Activated CD4-positive, alpha-beta T cell treated with anti-CD3 and anti-CD28 coated beads, Interleukin-2, Interleukin-4, amounts not matched to agents 100 ng/mL and 50 ng/mL, durations not matched to agents 16 hours and 8 hours (primary cell): ENCODE measurements around the gene OLFML2A.

Source experiments
- DNase-seq: peaks from one replicate; pipeline ENCODE4 v3.0.0-alpha.2; 2020; ENCODE audit warnings: low spot score

Gene OLFML2A

DNA sequence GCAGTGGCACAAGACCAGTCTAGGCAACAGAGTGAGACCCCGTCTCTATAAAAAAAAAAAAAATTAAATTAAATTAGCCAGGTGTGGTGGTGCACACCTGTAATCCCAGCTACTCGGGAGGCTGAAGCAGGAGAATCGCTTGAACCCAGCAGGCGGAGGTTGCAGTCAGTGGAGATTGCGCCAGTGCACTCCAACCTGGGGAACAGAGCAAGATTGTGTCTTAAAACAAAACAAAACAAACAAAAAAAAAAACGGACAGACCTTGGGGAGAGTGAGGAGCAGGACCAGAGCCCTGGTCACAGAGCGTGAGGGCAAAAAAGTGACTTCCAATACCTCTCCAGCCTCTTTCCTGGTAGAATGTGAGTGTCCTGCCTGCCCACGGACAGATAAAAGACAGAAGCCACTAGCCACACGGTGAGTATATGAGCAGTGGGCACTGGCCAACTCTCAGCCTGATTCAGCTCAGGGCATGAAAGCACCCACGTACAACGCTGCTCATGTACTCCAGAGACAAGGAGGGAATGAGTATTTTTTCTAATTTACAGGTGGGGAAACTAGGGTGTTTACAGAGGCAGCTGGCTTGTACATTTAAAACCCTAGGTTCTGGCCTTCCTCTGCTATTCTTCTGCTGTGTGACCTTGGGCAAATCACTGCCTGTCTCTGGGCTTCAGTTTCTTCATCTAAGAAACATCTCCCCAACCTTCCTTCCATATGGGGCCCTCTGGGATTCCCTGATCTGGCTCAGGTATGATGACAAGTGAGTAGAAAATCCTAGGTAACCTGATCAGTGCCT, 1.8 kb downstream of the OLFML2A start:
- no peak for DNase-seq

DNA sequence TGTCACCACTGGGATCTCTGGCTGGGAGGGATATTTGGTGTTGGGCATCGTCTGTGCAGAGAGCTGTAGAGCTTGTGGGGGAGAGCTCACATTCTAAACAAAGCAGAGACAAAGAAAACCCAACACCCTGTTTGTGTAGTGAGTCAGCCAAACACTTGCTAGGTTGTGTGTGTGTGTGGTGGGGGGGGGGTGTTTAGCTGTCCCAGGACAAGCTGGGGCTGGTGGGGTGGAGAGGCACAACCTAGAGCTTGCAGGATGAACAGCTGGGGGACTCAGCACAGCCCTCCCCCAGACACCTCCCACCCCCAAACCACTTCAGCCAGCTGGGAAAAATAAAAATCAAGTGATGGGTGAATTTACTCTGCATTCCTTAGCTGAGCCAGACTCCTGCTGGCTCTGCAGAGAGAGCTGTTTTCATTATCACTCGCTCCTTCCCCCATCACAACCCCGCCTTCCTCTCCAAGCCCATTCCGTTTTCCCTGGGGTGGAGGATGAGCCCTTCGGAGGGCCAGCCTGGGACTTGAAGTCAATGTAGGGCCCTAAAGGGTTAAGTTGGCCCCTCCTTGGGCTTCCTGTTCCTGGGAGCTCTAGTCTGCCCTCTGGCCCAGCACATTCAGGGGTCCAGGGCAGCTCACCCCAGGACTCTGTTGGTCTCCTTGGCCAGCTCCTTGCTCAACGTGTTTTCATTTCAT, 2.6 kb downstream of the OLFML2A start:
- DNase-seq: no peak

DNA sequence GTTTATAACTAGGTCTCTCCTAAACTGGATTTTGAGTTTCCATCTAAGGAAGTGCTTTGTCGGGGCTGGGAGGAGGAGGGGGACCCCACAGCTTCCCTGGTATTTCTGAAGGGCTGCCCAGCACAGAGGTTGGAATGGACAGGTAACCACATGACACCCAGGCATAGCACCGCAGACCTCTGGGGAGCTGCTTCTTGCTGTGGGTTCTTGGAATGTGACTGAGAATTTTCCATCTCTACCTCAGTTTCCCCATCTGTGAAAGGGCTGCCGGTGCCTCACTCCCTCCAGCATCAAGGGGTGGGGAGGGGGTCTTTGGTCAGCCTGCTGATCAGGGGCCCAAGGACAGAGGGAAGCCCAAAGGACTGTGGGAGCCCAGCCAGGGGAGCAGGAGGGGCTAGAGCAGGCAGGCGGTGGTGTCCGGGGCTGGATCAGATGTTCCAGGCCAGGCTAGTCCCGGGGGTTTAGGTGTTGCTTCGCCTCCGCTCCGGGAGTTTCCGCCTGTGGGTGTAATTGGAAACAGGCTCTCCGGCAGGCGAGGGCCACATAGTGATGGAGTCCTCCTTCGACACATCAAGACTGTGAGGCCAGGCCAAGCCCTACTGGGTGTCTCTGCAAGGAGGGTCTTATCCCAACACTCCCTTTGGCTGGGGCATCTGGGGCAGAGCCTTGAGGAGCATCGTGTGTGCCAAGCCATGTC, 3.3 kb downstream of the OLFML2A start:
- no peak for DNase-seq

DNA sequence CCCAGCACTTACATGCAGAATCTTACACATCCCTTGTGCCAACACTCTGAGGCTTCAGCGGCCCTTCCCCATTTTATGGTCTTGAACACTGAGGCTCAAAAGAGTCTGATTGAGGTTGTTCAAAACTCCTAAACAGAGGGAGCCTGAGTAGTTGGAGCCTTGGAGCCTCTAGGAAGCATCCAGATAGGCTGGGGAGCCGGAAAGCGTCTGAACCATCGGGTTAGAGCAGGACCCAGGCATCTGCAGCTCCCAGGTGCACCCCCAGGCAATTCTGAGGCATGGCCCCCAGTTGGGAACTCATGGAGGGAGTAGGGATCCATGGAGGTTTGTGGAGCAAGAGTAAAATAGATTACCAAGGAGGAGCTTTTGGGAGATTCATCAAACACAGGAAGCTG, 3.8 kb downstream of the OLFML2A start:
- no peak for DNase-seq

DNA sequence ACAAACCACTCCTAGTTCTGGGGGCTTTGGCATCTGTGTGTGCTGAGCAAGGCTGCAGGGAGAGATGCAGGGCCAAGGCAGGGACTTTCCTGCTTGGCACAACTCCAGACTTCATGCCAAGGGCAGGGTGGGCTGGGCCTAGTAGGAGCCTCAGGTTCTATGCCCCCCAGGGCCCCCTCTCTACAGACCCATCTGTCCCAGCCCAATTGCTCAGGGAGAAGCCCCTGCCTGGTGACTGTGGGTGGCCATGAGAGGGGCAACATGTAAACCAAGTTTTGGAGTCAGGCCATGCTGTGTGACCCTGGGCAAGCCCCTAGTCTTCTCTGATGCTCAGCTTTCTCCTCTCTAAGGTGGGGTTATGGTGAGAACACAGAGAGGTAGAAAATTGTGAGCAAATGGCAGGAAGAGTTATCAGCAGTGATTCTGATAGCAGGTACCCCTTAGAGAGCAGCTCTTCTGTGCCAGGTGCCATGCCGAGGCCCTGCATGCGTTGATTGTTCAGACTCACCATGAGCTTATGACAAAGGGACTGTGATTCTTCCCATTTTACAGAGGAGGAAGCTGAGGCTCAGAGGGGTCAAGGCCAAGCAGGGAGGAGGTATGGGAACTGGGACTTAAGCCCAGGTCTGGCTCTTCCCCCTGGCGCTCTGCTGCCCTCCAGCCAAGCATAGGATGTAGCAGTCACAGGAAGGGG, 5.2 kb downstream of the OLFML2A start:
- no peak for DNase-seq

DNA sequence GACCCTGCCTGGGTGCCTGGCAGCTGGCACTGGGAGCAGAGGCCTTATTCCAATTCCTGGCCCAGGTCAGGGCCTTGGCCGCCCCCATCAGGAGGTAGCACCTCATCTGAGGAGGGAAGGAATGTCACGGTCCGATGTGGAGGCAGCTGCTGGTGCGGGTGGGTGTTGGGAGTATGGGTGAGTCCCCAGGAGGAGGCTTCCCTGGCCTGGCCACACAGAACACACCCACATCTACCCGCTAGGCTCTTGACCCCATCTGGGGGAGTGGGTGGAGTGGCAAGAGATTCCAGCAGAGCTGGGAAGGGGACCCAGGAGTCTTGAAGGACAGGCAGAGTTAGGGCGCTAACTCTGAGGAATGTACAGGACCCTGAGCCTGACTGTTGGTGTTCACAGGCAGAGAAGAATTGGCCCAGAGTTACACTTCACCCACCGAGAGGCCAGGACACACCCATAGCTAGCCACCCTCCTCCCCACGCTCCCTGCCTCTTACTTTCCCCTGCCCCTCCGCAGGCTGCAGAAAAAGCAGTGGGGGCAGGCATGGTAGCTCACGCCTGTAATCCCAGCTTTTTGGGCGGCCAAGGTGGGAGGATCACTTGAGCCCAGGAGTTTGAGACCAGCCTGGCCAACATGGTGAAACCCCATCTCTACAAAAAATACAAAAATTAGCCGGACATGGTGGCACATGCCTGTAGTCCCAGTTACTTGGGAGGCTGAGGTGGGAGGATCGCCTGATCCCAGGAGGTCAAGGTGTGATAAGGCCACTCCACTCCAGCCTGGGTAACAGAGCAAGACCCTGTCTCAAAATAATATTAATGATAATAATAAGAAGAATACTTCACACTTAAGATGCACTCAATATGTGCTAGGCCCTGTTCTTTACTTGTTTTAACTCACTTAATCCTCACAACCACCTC, 6.0 kb downstream of the OLFML2A start:
- no peak for DNase-seq

DNA sequence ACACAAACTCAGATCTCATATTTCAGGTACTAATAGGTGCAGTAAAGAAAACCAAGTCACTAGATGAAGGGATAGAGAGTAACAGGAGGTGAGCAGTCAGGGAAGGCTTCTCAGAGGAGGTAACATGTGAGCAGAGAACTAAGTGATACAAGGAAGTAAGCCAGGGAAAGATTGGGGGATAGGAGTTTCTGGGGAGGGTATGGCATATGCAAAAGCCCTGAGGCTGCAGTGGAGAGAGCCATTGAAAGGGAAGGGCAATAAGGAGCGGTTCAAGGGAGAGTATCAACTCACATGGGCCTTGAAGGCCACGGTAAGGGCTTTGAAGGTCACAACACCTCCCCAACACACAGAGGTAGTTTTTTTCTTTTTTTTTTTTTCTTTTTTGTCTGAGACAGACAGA, 6.9 kb downstream of the OLFML2A start:
- no peak for DNase-seq

DNA sequence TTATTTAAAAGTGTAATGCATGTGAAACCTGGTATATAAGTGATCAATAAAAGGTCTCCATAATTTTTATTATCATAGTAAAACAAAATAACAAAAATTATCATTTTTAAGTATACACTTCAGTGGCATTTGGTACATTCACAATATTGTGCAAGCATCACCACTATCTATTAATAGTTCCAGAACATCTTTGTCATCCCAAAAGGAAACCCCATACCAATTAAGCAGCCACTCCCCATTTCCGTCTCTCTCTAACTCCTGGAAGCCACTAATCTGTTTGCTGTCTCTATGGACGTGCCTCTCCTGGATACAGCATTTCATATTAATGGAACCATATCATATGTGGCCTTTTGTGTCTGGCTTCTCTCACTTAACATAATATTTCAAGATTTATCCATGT, 7.6 kb downstream of the OLFML2A start:
- no peak for DNase-seq

DNA sequence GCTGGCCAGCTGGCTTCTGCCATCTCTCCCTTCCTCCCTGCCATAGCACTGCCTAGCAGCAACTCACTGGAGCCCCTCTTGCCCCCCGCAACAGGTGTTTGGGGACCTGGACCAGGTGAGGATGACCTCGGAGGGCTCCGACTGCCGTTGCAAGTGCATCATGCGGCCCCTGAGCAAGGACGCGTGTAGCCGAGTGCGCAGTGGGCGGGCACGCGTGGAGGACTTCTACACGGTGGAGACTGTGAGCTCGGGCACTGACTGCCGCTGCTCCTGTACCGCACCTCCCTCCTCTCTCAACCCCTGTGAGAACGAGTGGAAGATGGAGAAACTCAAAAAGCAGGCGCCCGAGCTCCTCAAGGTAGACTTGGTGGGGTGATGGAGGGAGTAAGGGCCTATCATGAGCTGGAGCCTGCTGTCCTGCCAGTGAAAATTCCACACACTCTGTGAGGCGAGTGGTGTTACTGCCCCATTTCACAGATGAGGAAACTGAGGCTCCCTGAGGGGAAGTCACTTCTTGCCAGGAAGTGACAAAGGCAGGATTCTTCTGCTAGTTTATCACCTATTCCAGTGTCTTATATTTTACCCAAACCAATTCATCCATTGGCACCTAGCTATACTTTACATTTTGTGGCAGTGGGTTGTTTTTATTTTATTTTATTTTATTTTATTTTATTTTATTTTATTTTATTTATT, 10.1 kb downstream of the OLFML2A start:
- no peak for DNase-seq

DNA sequence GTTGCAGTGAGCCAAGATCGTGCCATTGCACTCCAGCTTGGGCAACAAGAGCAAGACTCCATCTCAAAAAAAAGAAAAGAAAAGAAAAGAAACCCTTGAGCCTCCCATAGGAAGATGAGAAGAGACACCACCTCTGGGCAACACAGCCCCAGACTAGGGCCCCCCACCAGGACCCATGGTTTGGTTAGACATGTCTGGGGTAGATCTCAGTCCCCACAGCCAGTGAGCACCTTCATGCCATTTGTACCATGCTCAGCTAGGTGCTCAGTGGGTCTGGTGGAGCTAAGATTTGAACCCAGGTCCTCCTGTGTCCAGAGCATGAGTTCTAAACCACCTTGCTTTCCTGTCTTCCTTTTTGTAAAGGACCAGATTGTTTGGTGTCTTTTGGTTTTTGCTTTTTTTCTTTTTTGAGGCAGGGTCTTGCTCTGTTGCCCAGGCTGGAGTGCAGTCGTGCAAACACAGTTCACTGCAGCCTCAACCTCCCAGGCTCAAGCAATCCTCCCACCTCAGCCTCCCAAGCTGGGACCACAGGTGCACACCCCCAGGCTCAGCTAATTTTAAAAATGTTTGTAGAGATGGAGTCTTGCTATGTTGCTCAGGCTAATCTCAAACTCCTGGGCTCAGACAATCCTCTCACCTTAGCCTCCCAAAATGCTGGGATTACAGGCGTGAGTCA, 11.7 kb downstream of the OLFML2A start:
- DNase-seq: no peak

DNA sequence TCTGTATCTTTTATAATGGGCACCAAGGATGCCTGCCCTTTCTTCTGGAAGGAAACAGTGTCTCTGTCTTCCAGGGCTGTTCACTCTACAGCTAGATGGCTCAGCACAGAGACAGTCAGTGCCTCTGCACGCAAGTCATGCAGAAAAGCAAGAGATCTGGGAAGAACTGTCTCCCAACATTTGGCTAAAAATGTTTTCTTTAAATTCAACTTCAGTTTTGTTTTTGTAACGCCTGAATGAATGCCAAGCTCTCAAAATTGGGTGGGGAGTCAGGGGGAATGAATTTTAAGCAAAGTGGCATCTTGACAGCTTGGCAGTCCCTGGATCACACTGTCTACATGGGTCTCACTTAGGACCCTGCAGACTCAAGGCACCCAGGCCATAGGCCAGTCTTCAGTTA, 12.6 kb downstream of the OLFML2A start:
- DNase-seq: no peak

DNA sequence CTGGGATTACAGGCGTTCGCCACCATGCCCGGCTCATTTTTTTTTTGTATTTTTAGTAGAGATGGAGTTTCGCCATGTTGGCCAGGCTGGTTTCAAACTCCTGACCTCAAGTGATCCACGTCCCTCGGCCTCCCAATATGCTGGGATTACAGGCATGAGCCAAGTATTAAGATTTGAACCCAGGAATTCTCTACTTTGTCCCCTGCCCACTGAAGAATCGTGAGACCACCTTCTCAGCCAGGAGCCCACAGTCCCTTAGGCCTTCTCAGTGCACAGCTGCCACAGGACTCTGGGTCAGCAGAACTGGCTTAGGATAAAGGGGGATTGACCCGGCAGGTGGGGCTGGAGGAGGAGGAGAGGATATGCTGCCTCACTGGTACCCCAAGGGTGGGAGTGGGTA, 13.4 kb downstream of the OLFML2A start:
- no peak for DNase-seq

DNA sequence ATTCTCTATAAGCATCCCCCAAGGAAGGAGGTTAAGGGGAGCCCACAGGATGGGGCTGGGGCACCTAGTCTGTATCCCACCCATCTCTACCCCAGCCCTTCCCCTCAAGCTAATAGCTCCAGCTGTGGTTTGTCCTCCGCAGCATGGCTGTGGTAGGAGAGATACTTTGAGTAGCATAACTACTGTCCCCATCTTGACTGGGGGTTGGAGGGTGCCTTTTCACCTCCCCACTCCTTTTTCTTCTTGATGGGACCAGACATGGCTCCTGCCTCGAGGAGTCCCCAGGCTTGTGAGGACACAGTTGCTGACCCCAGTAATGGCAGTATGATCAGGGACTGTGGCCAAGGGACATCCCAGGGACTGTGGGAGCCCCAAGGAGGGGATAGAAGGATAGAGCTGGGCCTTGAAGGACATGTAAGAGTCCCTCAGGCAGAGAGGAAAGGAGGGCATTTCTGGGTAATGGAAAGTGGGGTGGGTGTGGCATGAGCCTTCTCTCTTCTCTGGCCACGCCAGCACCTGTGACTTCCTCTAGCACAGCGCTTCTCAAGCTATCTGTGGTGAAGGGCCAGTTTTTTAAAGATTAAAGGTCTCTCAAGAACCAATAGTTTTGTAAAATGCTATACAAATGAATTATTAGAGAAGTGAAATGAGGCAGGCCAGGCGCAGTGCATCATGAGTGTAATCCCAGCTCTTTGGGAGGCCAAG, 14.0 kb downstream of the OLFML2A start:
- DNase-seq: no peak

DNA sequence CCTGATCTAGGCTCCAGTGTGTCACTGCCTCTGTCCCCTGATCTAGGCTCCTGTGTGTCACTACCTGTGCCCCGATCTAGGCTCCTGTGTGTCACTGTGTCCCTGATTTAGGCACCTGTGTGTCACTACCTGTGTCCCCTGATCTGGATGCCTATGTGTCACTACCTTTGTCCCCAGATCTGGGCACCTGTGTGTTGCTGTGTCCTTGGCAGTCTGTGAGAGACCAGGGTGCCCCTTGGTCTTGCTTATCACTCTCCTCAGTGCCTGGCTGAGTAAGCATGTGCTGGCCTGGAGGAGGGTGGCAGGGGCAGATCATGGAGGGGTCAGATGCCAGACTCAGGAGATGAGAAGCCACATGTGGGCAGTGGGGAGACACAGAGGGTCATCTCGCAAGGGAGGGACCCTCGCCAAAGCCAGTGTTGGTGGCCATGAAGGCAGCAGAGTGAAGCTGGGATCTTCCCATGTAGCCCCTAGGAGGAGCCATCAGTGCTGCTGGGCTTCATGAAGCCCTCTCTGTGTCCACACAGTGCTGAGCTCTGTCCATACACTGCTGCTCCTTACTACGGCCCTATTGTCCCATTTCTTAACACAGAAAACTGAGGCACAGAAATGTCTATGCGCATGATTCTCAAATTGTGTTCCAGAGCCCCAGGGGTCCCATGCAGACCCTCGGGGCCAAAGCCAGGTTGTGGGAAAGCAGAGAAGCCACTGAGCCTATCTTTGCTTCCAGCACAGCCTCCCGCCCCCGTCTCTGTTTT, 15.5 kb downstream of the OLFML2A start:
- DNase-seq: no peak

DNA sequence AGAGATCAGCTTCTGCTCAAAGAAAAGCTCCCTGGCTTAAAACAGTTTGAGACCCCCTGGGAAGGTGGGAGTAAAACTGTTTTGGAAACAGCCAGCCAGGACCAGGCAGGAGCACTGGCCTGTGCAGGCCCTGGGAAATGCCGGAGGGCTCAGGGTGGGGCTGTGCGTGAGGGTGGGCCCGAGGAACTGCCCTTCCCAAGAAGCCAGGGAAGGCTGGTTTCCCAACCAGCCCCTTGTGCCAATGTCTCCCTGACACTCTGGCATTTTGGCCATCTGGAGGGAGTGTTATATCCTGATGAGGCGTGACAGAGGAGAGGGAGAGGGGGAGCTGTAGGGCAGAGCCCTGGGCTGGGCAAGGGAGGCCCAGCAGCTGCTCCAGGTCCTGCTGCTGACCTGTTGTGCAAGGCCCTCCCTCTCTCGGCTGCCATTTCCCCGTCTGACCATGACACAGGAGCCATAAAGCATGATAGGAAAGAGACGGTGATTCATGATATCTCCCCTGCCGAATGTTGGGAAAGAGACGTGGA, 16.1 kb downstream of the OLFML2A start:
- DNase-seq: no peak

DNA sequence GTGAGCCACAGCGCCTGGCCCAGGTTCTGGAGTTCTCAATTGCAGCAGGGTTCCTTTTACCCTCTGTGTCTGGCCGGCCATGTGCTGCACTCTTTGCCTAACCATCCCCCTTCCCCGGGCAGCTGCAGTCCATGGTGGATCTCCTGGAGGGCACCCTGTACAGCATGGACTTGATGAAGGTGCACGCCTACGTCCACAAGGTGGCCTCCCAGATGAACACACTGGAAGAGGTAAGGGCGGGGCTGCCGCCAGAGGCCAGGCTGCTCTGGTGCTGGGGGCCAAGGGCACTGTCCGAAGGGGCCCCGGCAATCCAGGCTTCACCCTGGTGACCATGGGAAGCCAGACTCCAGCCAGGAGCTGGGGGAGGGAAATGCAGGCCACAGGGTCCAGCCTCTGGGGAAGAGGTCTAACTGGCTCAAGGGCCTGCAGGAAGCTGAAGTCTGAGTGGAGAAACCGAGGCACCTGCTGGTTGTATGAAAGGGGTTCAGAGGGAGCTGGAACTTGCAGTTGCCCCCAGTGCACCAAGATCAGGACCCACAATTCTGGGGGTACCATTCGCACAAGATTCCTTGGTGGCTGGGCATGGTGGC, 18.1 kb downstream of the OLFML2A start:
- no peak for DNase-seq

DNA sequence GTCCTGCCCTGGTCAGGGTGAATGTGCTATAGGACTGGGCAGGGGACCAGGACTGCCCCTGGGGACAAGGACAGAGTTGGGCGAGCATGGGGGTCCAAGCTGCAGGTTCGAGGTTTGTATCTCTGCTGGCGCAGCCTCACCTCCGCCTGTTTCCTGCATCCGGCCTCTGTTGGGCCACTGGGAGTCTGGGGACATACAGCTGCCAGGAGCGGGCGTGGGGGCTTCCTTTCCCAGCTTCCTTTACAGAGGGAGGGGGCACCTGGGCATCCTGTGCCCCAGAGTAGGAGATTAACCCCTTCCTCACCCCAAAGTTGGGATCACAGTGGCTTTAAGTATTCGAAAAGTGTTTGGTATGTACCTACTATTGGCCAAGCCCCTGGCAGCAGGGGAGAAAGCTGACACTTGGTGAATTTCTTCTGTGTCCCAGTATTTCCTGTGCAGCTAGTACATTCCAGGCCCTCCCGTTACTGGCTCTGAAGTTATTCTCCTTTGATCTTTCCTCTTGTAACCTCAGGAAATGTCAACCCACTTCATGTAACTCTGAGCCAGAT, 19.0 kb downstream of the OLFML2A start:
- no peak for DNase-seq
